Hematopoietic multipotent progenitor cell treated with erythropoietin and hydrocortisone succinate and interleukin-3 and kit ligand, for 8 days (in vitro differentiated cells): ENCODE measurements around the gene GALNT10.
A peak's percentile ranks its signal among the peaks of the same experiment; 100 is the strongest.

Experiments
- DNase-seq: peaks from one replicate; pipeline ENCODE4 v3.0.0-alpha.2; 2015

GALNT10 gene

DNA sequence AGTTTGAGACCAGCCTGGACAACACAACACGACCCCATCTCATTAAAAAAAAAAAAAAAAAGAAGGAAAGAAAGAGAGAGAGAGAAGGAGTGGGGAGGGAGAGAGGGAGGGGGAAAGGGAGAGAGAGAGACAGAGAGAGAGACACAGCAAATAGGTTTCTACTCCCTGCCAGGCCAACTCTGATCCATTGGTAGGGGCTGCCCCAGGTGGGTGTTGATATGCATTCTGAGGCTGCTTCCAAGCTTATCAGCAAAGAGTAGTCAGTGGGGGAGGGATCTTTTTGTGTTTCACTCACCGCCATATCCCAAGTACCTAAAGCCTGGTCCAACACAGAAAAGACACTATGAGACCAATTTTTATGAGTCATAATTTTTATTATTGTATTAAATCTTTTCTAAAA is 198.3 kb downstream of the GALNT10 start:
- peak; percentile 84 for DNase-seq

GRCh38 chr5:154390096-154390495 is 199.6 kb downstream of the GALNT10 start:
- DNase-seq: no peak

- DNase-seq: no peak
These were observed 200.3 kb downstream of the GALNT10 start for GRCh38 chr5:154390746-154391359.

DNA sequence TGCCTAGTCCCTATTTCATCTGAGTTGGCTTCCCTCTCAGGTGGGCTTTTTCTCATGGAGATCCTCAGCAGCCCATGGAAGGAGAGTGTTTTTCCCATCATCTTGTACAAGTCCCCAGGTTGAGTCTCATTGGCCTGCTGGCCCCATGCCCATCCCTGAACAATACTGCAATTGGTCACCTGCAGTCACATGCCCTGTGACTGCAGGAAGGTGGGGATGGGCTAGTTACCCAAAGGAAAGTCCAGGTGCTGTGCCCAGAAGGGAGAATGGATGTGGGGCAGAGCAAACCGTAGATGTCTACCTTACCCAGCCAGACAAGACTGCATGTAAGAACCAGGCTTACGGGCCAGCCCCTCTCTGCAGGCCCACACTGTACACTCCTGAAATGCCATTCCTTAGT is 201.3 kb downstream of the GALNT10 start:
- no peak for DNase-seq

GRCh38 chr5:154393850-154394249 is 203.3 kb downstream of the GALNT10 start:
- no peak for DNase-seq

GRCh38 chr5:154394307-154394706 is 203.8 kb downstream of the GALNT10 start:
- DNase-seq: peak; percentile 99

- DNase-seq: peak; percentile 59
These were observed 205.0 kb downstream of the GALNT10 start for GRCh38 chr5:154395407-154396106.

- no peak for DNase-seq
These were observed 205.6 kb downstream of the GALNT10 start for GRCh38 chr5:154396128-154396527.

DNA sequence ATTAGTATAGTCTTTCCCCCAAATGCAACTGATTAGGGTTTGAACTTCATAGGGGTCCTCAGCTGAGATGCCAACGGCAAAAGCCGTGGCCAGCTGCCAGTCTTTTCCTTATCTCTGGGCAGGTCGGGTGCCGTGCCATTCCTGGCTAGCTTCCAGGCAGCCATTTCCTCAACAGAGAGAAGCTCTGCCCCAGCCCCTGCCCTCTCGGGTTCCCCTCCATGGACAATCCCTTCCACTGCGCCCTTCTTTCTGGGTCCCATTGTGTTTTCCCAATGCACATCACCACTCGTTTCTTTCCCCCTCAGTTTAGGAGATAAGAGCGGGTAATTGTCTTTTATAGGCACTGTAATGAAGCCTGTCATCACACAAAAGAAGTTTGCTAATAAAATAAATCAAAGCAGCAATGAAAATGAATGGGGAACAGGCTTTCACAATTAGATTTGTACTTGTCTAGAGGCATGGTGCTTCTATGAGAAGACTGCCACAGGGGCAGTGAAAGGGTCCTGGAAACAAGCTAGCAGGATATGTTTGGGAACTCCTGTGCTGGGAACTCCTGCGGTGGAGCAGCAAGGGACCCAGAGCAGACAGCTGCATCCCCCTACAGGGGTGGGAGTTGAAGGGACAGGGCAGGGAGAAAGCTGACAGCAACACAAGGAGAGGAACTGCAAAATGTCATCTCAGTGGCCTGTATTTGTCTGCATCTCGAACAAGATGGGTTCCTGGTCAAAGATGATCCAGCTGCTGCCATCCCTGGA is 207.3 kb downstream of the GALNT10 start:
- peak; percentile 95 for DNase-seq

- no peak for DNase-seq
These were observed 210.1 kb downstream of the GALNT10 start for GRCh38 chr5:154400678-154401077.

DNA sequence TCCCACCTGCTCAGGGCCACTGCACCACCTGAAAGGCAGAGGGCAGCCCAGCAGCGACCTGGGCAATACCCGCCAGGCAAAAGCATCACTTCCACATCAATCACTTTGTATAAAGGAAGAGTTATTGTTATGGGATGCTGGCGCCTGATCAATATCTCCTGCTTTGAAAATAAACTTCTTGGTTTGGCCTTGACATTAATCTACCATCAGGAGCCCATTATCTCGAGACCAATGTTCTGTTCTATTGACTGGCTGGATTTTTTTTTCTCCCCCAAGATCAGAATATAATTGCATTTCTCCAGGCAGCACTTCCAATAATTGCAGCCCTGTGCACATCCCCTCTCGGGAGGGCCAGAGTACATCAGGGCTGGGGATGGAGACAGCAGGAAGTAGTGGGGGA is 210.8 kb downstream of the GALNT10 start:
- no peak for DNase-seq

- no peak for DNase-seq
These were observed 211.4 kb downstream of the GALNT10 start for GRCh38 chr5:154401931-154402330.

- no peak for DNase-seq
These were observed 212.1 kb downstream of the GALNT10 start for GRCh38 chr5:154402611-154403010.

- DNase-seq: no peak
These were observed 212.7 kb downstream of the GALNT10 start for GRCh38 chr5:154403234-154403633.

GRCh38 chr5:154403776-154404387 is 213.3 kb downstream of the GALNT10 start:
- DNase-seq: no peak

- DNase-seq: peak; percentile 84
These were observed 214.7 kb downstream of the GALNT10 start for GRCh38 chr5:154405078-154405792.

DNA sequence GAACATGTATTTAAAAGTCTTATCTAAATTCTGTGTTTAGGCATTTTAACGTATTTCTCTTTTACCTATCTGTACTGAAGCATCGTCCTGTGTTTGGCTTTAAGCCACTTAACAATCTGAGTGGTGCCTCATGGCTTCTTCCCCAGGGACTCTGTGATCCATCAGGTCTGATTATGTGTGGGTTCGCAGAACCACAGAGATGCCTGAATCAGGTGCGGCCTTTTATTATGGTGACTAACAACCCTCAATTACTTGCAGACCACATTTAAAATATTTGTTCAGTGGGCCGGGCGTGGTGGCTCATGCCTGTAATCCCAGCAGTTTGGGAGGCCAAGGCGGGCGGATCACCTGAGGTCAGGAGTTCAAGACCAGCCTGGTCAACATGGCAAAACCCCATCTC is 215.7 kb downstream of the GALNT10 start:
- DNase-seq: no peak

DNA sequence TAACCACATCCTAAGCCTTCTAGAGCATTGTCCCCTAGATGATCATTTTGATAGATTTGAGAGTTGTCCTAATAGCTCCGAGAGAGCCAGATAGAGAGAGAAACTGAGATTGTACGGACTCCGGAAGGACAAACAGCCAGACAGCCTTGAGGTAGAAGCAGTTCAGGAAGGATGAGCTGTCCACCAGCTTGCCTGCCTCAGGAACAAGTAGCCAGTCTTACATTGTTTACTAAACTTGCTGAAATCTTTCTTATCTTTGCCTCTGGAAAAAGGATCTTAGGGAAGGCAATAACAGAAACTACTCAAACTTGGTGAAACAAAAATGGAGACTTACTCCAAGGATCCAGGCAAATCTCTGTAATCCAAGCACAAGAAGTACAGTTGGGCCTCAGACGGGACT is 216.3 kb downstream of the GALNT10 start:
- no peak for DNase-seq

DNA sequence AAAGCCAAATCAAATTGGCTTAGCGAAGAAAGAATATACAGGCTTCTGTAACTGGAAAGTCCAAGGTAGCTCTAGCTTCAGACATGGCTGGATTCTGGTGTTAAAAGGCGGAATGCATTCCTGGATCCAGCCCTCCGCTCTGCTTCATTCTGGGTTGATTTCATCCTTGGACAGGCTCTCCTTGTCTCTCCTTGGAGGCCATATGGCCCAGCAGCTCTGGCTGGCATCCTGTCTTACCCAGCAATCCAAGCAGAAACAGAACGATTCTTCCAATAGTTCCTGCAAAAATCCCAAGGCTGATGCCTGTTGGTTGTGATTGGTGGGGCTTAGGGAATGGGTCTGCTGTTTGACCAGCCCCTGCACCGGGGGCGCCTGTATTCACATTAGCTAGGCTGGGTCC is 218.3 kb downstream of the GALNT10 start:
- DNase-seq: no peak

DNA sequence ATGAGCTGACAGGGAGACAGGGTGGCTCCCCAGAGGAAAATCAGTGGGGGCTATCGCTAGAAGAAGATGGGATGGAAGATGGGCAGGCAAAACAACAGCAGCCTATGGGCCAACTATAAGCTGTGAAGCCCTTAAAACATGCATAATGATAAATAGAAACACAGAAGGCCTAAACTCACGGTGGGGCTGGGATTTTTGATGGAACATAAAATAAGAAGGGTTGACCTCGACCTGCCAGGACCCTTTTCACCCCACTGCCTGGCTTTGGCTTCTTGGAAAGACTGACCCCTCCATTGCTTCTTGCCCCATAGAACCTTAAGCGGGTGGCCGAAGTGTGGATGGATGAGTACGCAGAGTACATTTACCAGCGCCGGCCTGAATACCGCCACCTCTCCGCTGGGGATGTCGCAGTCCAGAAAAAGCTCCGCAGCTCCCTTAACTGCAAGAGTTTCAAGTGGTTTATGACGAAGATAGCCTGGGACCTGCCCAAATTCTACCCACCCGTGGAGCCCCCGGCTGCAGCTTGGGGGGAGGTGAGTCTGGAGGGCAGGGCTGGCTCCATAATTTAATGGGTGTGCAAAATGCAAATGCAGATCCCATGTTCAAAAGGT is 218.8 kb downstream of the GALNT10 start:
- no peak for DNase-seq

DNA sequence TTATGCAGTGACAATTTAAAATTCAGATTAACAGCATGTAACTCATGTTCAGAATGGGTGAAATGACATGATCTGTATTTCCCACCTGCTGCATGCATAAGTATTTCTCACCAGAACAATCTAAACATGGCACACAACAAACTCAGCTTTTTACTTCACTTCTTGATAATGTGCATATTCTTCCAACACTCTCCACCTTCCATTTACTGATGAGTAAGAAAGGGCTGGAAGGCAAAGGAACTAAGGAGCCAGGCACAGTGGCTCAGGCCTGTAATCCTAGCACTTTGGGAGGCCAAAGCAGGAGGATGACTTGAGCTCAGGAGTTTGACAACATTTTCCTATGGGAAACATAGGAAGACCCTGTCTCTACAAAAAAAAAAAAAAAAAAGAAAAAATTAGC is 219.5 kb downstream of the GALNT10 start:
- DNase-seq: no peak

DNA sequence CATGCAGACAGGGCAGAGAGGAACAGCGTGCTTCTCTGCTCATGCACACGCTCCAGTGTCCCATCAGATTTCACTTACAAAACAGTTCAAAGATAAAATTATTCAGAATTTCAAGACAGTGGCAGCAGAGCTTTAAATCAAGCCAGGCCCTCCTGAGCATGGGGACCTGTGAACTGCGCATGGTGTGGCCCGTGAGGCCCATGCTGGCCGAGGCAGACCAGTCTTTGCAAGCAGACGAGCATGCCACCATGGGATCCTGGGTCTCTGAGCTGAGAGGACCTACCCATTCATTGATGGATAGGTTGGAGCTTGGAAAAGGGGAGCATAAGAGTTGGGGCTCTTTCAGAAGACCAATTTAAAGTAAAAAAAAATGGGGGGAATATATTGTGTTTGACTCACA is 220.3 kb downstream of the GALNT10 start:
- DNase-seq: no peak

DNA sequence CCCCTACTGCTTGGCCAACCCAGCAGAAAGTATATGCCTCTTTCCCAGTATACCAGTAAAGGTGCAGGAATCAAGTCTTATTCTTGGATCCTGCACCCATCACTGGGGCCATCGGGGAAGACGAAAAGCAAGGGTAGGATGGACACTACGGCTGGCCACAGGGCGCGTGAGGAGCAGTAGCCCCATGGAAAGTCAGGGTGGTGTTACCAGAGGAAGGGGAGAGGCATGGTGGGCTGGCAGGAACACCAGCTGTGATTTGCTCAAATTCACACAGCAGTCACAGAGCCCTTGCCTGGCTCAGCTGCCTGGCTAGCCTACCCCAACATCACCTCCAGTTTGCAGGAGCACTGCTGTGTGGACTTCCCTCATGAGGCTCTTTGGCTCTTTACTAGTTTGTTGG is 220.8 kb downstream of the GALNT10 start:
- DNase-seq: no peak
